Pericardium fibroblast (primary cell): ENCODE results near the gene DBNDD1. TPM values are rescaled to one million over a fixed set of nuclear protein-coding genes. Genes with fewer than 3 reads are reported as not detected.

Experiments used
- total RNA-seq: library from RNA; depleted of rRNA; stranded (reverse); fragments of >200 nt; gene quantifications from 2 replicates; pipeline ENCODE4 v1.2.3, GENCODE V29; 2015

Gene DBNDD1
- under 0.01 and 0.34 TPM in 2 replicates for total RNA-seq

GRCh38 chr16:90018652-90019542 lies at the start of gene DBNDD1:
Gene DBNDD1 (minus strand): TSS chr16:90019456. CDS start chr16:90019341, 115 bp downstream.

Other genes starting within 250 kb of the DBNDD1 start
- 2.3 and 2.8 TPM in 2 replicates for gene FANCA, start 202.8 kb downstream of the DBNDD1 start, total RNA-seq
- 3.2 and 3.5 TPM in 2 replicates for gene SPIRE2, start 191.0 kb downstream of the DBNDD1 start, total RNA-seq
- 164 and 191 TPM in 2 replicates for gene TCF25, start 145.9 kb downstream of the DBNDD1 start, total RNA-seq
- 3.6 and 5.4 TPM in 2 replicates for gene MC1R, start 100.6 kb downstream of the DBNDD1 start, total RNA-seq
- gene TUBB3, start 96.1 kb downstream of the DBNDD1 start, total RNA-seq: 110 and 125 TPM in 2 replicates
- gene DEF8, start 70.7 kb downstream of the DBNDD1 start, total RNA-seq: 73.5 and 85.8 TPM in 2 replicates
- gene PRDM7, start 57.9 kb upstream of the DBNDD1 start, total RNA-seq: not detected in 2 replicates